ENCODE results near the gene TNFRSF25. TPM values are rescaled to one million over a fixed set of nuclear protein-coding genes. Genes with fewer than 3 reads are reported as not detected.

Gene TNFRSF25
- total and polyA plus RNA-seq, 2 of the 8 experiments (the other 6 are each of a cell fraction or from before 2014, with no cell fraction given) = 10.7 to 19.5 TPM

DNA sequence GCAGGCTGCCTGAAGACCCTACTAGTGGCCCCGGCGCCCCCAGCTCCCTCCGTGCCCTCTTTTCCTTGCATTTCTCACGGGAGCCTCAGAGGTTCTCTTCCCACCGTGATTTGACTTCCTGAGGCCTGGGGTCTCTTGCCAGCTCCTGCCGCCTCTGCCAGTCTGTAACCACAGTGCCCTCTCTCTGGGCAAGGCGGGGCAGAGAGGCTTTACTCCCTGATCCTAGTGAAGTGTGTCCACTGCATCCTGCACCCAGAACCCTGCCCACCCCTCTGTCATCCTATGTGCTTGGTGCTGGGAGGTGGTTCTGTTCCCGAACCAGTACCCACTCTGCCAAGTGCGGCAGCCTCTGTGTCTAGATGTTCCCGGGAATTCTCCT, 39.0 kb downstream of the TNFRSF25 start:
- no peak overlapping the region for H3K4me3 ChIP-seq (ENCODE audit: extremely low read depth in 1 of 4, insufficient read depth in 2 of 4, low read depth in 3 of 4, low read length in 4 of 4)
- no peak overlapping the region for H2BK15ac ChIP-seq (ENCODE audit: low read length)
- no peak overlapping the region for H3K9ac ChIP-seq (replicated peaks in 1 of 4; ENCODE audit: extremely low read depth in 1 of 4, low read depth in 3 of 4, low read length in 3 of 4)
- no peak overlapping the region for H2BK12ac ChIP-seq (ENCODE audit: low read depth, low read length)
- no peak overlapping the region for H3K27ac ChIP-seq (ENCODE audit: low read depth, low read length)
- no peak overlapping the region for H2AK5ac ChIP-seq (ENCODE audit: low read depth, low read length)
- no peak overlapping the region for H4K8ac ChIP-seq (ENCODE audit: extremely low read depth, insufficient read depth, low read length)
- no peak for DNase-seq (ENCODE audit: low read depth in 1 of 2, low spot score in 2 of 2)
- ChIA-PET POLR2A (ENCODE audit: partially characterized antibody) (interaction anchor here (1.1 to 1.2 kb wide), 2 partner anchors 8 to 11 kb away, joined by 3 read pairs; no protein-coding TSS in a partner anchor), CTCF (ENCODE audit: partially characterized antibody) (interaction anchor here (1.0 to 2.9 kb wide), 7 partner anchors 9 to 188 kb away, joined by 3 to 42 read pairs (median 5); no protein-coding TSS in a partner anchor)
- no peak overlapping the region for H3K23ac ChIP-seq (ENCODE audit: insufficient read length)
- peaks cover 0 to 5% (median 0%) of the 10 kb centered on the region in 4 experiments; a peak in 1 of 8 replicates for H3K36me3 ChIP-seq (ENCODE audit: control insufficient read depth in 2 of 4, insufficient read depth in 4 of 4, low read length in 3 of 4)
- H3K4me1 ChIP-seq (replicated peaks in 1 of 4; ENCODE audit: control insufficient read depth in 3 of 4, insufficient read depth in 4 of 4, low read length in 3 of 4) = peaks cover 0 to 22% (median 9%) of the 10 kb centered on the region in 4 experiments; a peak in 5 of 7 replicates
- H3K56ac ChIP-seq (replicated peaks; ENCODE audit: insufficient read length, low read depth, low read length) = no peak overlapping the region
- H2BK5ac ChIP-seq (ENCODE audit: low read depth, low read length) = no peak overlapping the region
- no peak overlapping the region for H2BK20ac ChIP-seq (ENCODE audit: low read length)
- no peak overlapping the region for H4K5ac ChIP-seq (ENCODE audit: insufficient read length, low read depth, low read length)
- H4K91ac ChIP-seq (replicated peaks; ENCODE audit: insufficient read length, low read length) = no peak overlapping the region
- no peak overlapping the region for H2BK120ac ChIP-seq (replicated peaks; ENCODE audit: low read depth, low read length)
- H3K14ac ChIP-seq (ENCODE audit: insufficient read length) = no peak overlapping the region
- H3K4ac ChIP-seq (replicated peaks; ENCODE audit: insufficient read length, low read depth, low read length) = no peak overlapping the region
- no peak overlapping the region for H2AFZ ChIP-seq (ENCODE audit: low read length)
- H3K79me2 ChIP-seq (ENCODE audit: control insufficient read depth in 1 of 2, insufficient read depth in 2 of 2, low read length in 2 of 2) = no peaks in the 10 kb centered on the region
- no peaks in the 10 kb centered on the region for H3K9me3 ChIP-seq (ENCODE audit: insufficient read depth in 2 of 2, low read depth in 1 of 2, low read length in 1 of 2)
- no peaks in the 10 kb centered on the region for H3K79me1 ChIP-seq (ENCODE audit: low read depth, low read length)
- H3K23me2 ChIP-seq (ENCODE audit: low read depth, low read length) = peaks cover 6% of the 10 kb centered on the region; the same call in 1 of the 2 replicates
- 89% methylated on average over 8 of the region's 10 CpGs; no CpG with 5 or more reads in 1 of the 2 experiments for WGBS, 2 experiments (ENCODE audit: extremely low coverage in 1 of 2, insufficient coverage in 1 of 2, insufficient read length in 1 of 2, insufficient replicate concordance in 2 of 2, low coverage in 1 of 2, low lambda C conversion rate in 2 of 2, missing lambda C conversion rate in 1 of 2)
- peaks cover 0 to 7% of the 10 kb centered on the region in 2 experiments for H4K20me1 ChIP-seq (replicated peaks in 1 of 2; ENCODE audit: control insufficient read depth in 1 of 2, insufficient read depth in 2 of 2, low read length in 2 of 2)
- H3K18ac ChIP-seq (ENCODE audit: extremely low read depth, low read length) = no peak overlapping the region
- no peak for FAIRE-seq
- no peak overlapping the region for H3K4me2 ChIP-seq (ENCODE audit: insufficient read depth in 1 of 2, low read depth in 2 of 2, low read length in 2 of 2)
- H3K27me3 ChIP-seq (replicated peaks in 1 of 4; ENCODE audit: control insufficient read depth in 3 of 4, extremely low read depth in 1 of 4, insufficient read depth in 3 of 4, low read length in 3 of 4) = peaks cover 31 to 52% (median 44%) of the 10 kb centered on the region in 4 experiments
- TF ChIP-seq SP1 (IDR thresholded peaks at IDR 0.05; ENCODE audit: low read depth, low read length) (no peak), TAF1 (IDR thresholded peaks at IDR 0.05; ENCODE audit: low read depth, low read length) (no peak), KDM1A (IDR thresholded peaks at IDR 0.05; ENCODE audit: borderline replicate concordance, low read length) (no peak), HDAC2 (IDR thresholded peaks at IDR 0.05; ENCODE audit: borderline replicate concordance in 1 of 2, low read depth in 2 of 2, low read length in 2 of 2) (no peak), POLR2AphosphoS5 (IDR thresholded peaks at IDR 0.05; ENCODE audit: low read depth, low read length) (no peak), POLR2A (IDR thresholded peaks at IDR 0.05; ENCODE audit: control extremely low read depth in 1 of 2, low read depth in 2 of 2, low read length in 2 of 2) (no peak), JUND (IDR thresholded peaks at IDR 0.05; ENCODE audit: low read length) (no peak), SIX5 (IDR thresholded peaks at IDR 0.05; ENCODE audit: low read depth, low read length) (no peak), CBX8 (IDR thresholded peaks at IDR 0.05; ENCODE audit: borderline replicate concordance, low read depth, low read length) (no peak), SIRT6 (IDR thresholded peaks at IDR 0.05; ENCODE audit: low read length) (no peak), ZNF274 (IDR thresholded peaks at IDR 0.05; ENCODE audit: borderline replicate concordance, extremely low read depth, low read length) (no peak), TEAD4 (IDR thresholded peaks at IDR 0.05; ENCODE audit: low read depth, low read length) (no peak)
- TF ChIP-seq, protein P1, sequence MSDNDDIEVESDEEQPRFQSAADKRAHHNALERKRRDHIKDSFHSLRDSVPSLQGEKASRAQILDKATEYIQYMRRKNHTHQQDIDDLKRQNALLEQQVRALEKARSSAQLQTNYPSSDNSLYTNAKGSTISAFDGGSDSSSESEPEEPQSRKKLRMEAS (IDR thresholded peaks at IDR 0.05) = no peak
- TF ChIP-seq, protein P2, sequence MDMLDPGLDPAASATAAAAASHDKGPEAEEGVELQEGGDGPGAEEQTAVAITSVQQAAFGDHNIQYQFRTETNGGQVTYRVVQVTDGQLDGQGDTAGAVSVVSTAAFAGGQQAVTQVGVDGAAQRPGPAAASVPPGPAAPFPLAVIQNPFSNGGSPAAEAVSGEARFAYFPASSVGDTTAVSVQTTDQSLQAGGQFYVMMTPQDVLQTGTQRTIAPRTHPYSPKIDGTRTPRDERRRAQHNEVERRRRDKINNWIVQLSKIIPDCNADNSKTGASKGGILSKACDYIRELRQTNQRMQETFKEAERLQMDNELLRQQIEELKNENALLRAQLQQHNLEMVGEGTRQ (IDR thresholded peaks at IDR 0.05; ENCODE audit: low read length) = no peak

All from H1 (cell line).